HG03039 (cell line): ENCODE measurements around the gene HEY2.

Experiments
- ATAC-seq: cut with Tn5 transposase; IDR thresholded peaks from one replicate; pipeline ENCODE4 v1.9.1; 2021; ENCODE audit warnings: mild to moderate bottlenecking, moderate library complexity; ENCODE audit not compliant: unreplicated experiment

HEY2 gene

GRCh38 chr6:125742464-125743120 is 6.8 kb upstream of the HEY2 start:
- ATAC-seq: no peak

- ATAC-seq: no peak
These were observed 5.8 kb upstream of the HEY2 start for GRCh38 chr6:125743604-125744003.

- no peak for ATAC-seq
These were observed 4.0 kb upstream of the HEY2 start for GRCh38 chr6:125745281-125746018.

- no peak for ATAC-seq
These were observed 3.4 kb upstream of the HEY2 start for GRCh38 chr6:125746019-125746414.

GRCh38 chr6:125746731-125747588 is 2.5 kb upstream of the HEY2 start:
- ATAC-seq: peak; percentile 53

GRCh38 chr6:125747589-125748405 is 1.6 kb upstream of the HEY2 start:
- no peak for ATAC-seq

GRCh38 chr6:125748406-125749172 is 843 bp upstream of the HEY2 start:
- ATAC-seq: no peak

GRCh38 chr6:125749865-125750691 is 646 bp downstream of the HEY2 start:
- no peak for ATAC-seq

GRCh38 chr6:125750692-125751333 is 1.4 kb downstream of the HEY2 start:
- ATAC-seq: no peak

- ATAC-seq: no peak
These were observed 2.0 kb downstream of the HEY2 start for GRCh38 chr6:125751334-125751916.

GRCh38 chr6:125752773-125753172 is 3.3 kb downstream of the HEY2 start:
- no peak for ATAC-seq

GRCh38 chr6:125753218-125753936 is 3.9 kb downstream of the HEY2 start:
- no peak for ATAC-seq

GRCh38 chr6:125753937-125754259 is 4.5 kb downstream of the HEY2 start:
- no peak for ATAC-seq

- ATAC-seq: no peak
These were observed 5.1 kb downstream of the HEY2 start for GRCh38 chr6:125754566-125754965.

GRCh38 chr6:125759184-125759902 is 9.9 kb downstream of the HEY2 start:
- no peak for ATAC-seq

GRCh38 chr6:125759959-125760457 is 10.6 kb downstream of the HEY2 start:
- no peak for ATAC-seq

- no peak for ATAC-seq
These were observed 14.8 kb downstream of the HEY2 start for GRCh38 chr6:125764121-125764671.
